HepG2 (cell line): ENCODE results near the gene IRX3. TPM values are rescaled to one million over a fixed set of nuclear protein-coding genes. Genes with fewer than 3 reads are reported as not detected.

Experiments used
- DZIP1 ChIP-seq: sonication (generic); formaldehyde crosslinking; IDR thresholded peaks from 2 replicates; pipeline ENCODE4 v1.5.0; 2020; ENCODE audit warnings: mild to moderate bottlenecking, missing genetic modification reagents
- FOXA3 ChIP-seq: IDR thresholded peaks from 2 replicates; pipeline ENCODE4 v1.6.1; 2016; ENCODE audit warnings: missing genetic modification reagents, missing compliant biosample characterization
- FOXP4 ChIP-seq: sonication (generic); formaldehyde crosslinking; IDR thresholded peaks from 2 replicates; pipeline ENCODE4 v1.4.0; 2020; ENCODE audit warnings: missing genetic modification reagents
- GFI1 ChIP-seq: sonication (generic); formaldehyde crosslinking; IDR thresholded peaks from 2 replicates; pipeline ENCODE4 v1.5.0; 2020; ENCODE audit warnings: missing genetic modification reagents, mild to moderate bottlenecking, borderline replicate concordance
- GRHL1 ChIP-seq: sonication (generic); formaldehyde crosslinking; conservative IDR thresholded peaks from 2 replicates; pipeline ENCODE4 v1.8.0; 2022; ENCODE audit warnings: missing genetic modification reagents
- HCFC1 ChIP-seq: fragments of 150-350 bp; IDR thresholded peaks from 2 replicates; pipeline ENCODE4 v1.6.1; 2014; ENCODE audit warnings: low read depth, low read length
- HIVEP1 ChIP-seq: sonication (generic); formaldehyde crosslinking; IDR thresholded peaks from 2 replicates; pipeline ENCODE4 v1.4.0; 2020; ENCODE audit warnings: mild to moderate bottlenecking, missing genetic modification reagents
- KLF16 ChIP-seq, 2 experiments: sonication (generic) in 1 of 2; formaldehyde crosslinking in 1 of 2; IDR thresholded peaks; 2 replicates each; pipeline versions ENCODE4 v1.6.1 to v1.8.0; 2016 to 2023; ENCODE audit warnings: missing genetic modification reagents in 2 of 2, missing compliant biosample characterization in 1 of 2
- PHF8 ChIP-seq: sonication (generic); formaldehyde crosslinking; IDR thresholded peaks from 2 replicates; pipeline ENCODE4 v1.5.0; 2020; ENCODE audit warnings: missing genetic modification reagents
- SOX5 ChIP-seq: IDR thresholded peaks from 2 replicates; pipeline ENCODE4 v1.6.1; 2016; ENCODE audit warnings: borderline replicate concordance
- TBX2 ChIP-seq: sonication (generic); formaldehyde crosslinking; IDR thresholded peaks from 2 replicates; pipeline ENCODE4 v1.5.0; 2020; ENCODE audit warnings: missing genetic modification reagents, mild to moderate bottlenecking, borderline replicate concordance
- ZNF121 ChIP-seq: sonication (generic); formaldehyde crosslinking; IDR thresholded peaks from 2 replicates; pipeline ENCODE4 v1.5.0; 2020; ENCODE audit warnings: mild to moderate bottlenecking, missing genetic modification reagents
- ZNF446 ChIP-seq: sonication (generic); formaldehyde crosslinking; IDR thresholded peaks from 2 replicates; pipeline ENCODE4 v1.5.0; 2020; ENCODE audit warnings: mild to moderate bottlenecking, missing genetic modification reagents
- ZSCAN20 ChIP-seq: sonication (generic); formaldehyde crosslinking; IDR thresholded peaks from 2 replicates; pipeline ENCODE4 v1.4.0; 2020; ENCODE audit warnings: missing genetic modification reagents, mild to moderate bottlenecking, borderline replicate concordance
- ZSCAN30 ChIP-seq: sonication (generic); formaldehyde crosslinking; IDR thresholded peaks from 2 replicates; pipeline ENCODE4 v1.5.0; 2020; ENCODE audit warnings: mild to moderate bottlenecking, missing genetic modification reagents
- polyA plus RNA-seq, 8 experiments: library from polyadenylated mRNA; depleted of rRNA in 3 of 8; stranded (reverse) in 7 of 8; unstranded in 1 of 8; fragments of >200 nt; fragmentation: Illumina TruSeq in 4 of 8; extraction: Trizol in 4 of 8; gene quantifications; 2 replicates each; pipeline versions ENCODE4 v1.2.1 to v1.2.3, GENCODE V29; 2011 to 2016; ENCODE audit warnings: low read depth in 4 of 8, missing spikeins in 1 of 8, mixed read lengths in 1 of 8; ENCODE audit not compliant: insufficient read depth in 1 of 8
- total RNA-seq, 5 experiments: library from RNA; depleted of rRNA; stranded (reverse); fragments of >200 nt; fragmentation: Illumina TruSeq; extraction: Trizol; gene quantifications; 2 replicates each; pipeline ENCODE4 v1.2.3, GENCODE V29; 2016; ENCODE audit warnings: low read depth in 1 of 5

Gene IRX3
- total and polyA plus RNA-seq, 2 of the 13 experiments (the other 11 are each of a cell fraction or from before 2014, with no cell fraction given): 9.2 to 16.4 TPM

- TF ChIP-seq GRHL1: no peak
- TF ChIP-seq ZNF121: 0 out of 2 replicates have a peak, but pooled peaks have one; percentile 17
- TF ChIP-seq ZSCAN20 (CRISPR knock-in tag): no peak
- TF ChIP-seq ZNF446 (CRISPR knock-in tag): no peak
- TF ChIP-seq PHF8 (CRISPR knock-in tag): 0 out of 2 replicates have a peak, but pooled peaks have one; percentile 10
- TF ChIP-seq HIVEP1: no peak
- TF ChIP-seq FOXA3 (CRISPR knock-in tag): no peak
- TF ChIP-seq ZSCAN30 (CRISPR knock-in tag): no peak
- 0 out of 2 replicates have a peak, but pooled peaks have one; percentile 28 for TF ChIP-seq SOX5 (CRISPR knock-in tag)
- TF ChIP-seq GFI1: peak; percentile 64
- peak; percentile 13; the same call in 1 of the 2 replicates for TF ChIP-seq TBX2 (CRISPR knock-in tag)
- no peak for TF ChIP-seq DZIP1
- no peak for TF ChIP-seq FOXP4 (CRISPR knock-in tag)
- no peak for TF ChIP-seq HCFC1
- TF ChIP-seq KLF16 (CRISPR knock-in tag; IDR thresholded peaks at IDR 0.05): no peak
Observed at GRCh38 chr16:54277845-54278703, 8.5 kb downstream of the IRX3 start (continued).
